H9 (cell line): Measurements from ENCODE around the gene ST3GAL6. TPM values are rescaled to one million over a fixed set of nuclear protein-coding genes. Genes with fewer than 3 reads are reported as not detected.
"Not testable (repeated sequence)": the region's sequence is repeated elsewhere in the genome, so short reads cannot be mapped to it uniquely, and the experiment has no call there.

Experiments used
- DNase-seq: peaks from one replicate; pipeline ENCODE4 v3.0.0-alpha.2; 2017
- H2AFZ ChIP-seq: one replicate; pipeline ENCODE4 v1.6.1; 2013; ENCODE audit warnings: mild to moderate bottlenecking, low read length, control low read depth, moderate library complexity
- H2AK5ac ChIP-seq: 2 replicates; pipeline ENCODE4 v1.6.1; 2013; ENCODE audit warnings: low read length, control low read depth, mixed read lengths; ENCODE audit not compliant: insufficient read length
- H2BK120ac ChIP-seq: one replicate; pipeline ENCODE4 v1.6.1; 2013; ENCODE audit warnings: low read depth, mild to moderate bottlenecking, low read length, control low read depth, inconsistent platforms; ENCODE audit not compliant: poor library complexity, severe bottlenecking
- H2BK12ac ChIP-seq: 2 replicates; pipeline ENCODE4 v1.6.1; 2013; ENCODE audit warnings: low read length, control low read depth, mixed read lengths, low read depth; ENCODE audit not compliant: insufficient read length
- H2BK15ac ChIP-seq: 2 replicates; pipeline ENCODE4 v1.6.1; 2013; ENCODE audit warnings: low read depth, low read length, control low read depth
- H2BK20ac ChIP-seq: one replicate; pipeline ENCODE4 v1.6.1; 2013; ENCODE audit warnings: low read depth, mild to moderate bottlenecking, low read length, control low read depth, inconsistent platforms; ENCODE audit not compliant: poor library complexity, severe bottlenecking
- H2BK5ac ChIP-seq: 2 replicates; pipeline ENCODE4 v1.6.1; 2013; ENCODE audit warnings: low read length, control low read depth, mixed read lengths; ENCODE audit not compliant: insufficient read length
- H3K14ac ChIP-seq: 2 replicates; pipeline ENCODE4 v1.6.1; 2013; ENCODE audit warnings: low read length, control low read depth; ENCODE audit not compliant: insufficient read depth
- H3K18ac ChIP-seq: 2 replicates; pipeline ENCODE4 v1.6.1; 2013; ENCODE audit warnings: low read depth, mild to moderate bottlenecking, mixed read lengths, low read length, control low read depth; ENCODE audit not compliant: insufficient read length
- H3K23ac ChIP-seq: 2 replicates; pipeline ENCODE4 v1.6.1; 2013; ENCODE audit warnings: low read length, control low read depth, mixed read lengths, low read depth; ENCODE audit not compliant: insufficient read length
- H3K23me2 ChIP-seq: 2 replicates; pipeline ENCODE4 v1.6.1; 2013; ENCODE audit warnings: low read depth, mild to moderate bottlenecking, mixed read lengths, low read length, control low read depth; ENCODE audit not compliant: insufficient read length, poor library complexity, severe bottlenecking
- H3K27ac ChIP-seq: 2 replicates; pipeline ENCODE4 v1.5.1; 2013; ENCODE audit warnings: low read length, control low read depth, mixed read lengths, low read depth; ENCODE audit not compliant: insufficient read length
- H3K27me3 ChIP-seq: 2 replicates; pipeline ENCODE4 v1.6.1; 2013; ENCODE audit warnings: low read length, control low read depth, inconsistent platforms; ENCODE audit not compliant: insufficient read depth
- H3K4ac ChIP-seq: 2 replicates; pipeline ENCODE4 v1.6.1; 2013; ENCODE audit warnings: low read depth, mild to moderate bottlenecking, control low read depth, inconsistent platforms, low read length, moderate library complexity
- H3K4me1 ChIP-seq: 2 replicates; pipeline ENCODE4 v1.6.1; 2013; ENCODE audit warnings: low read length, control low read depth, inconsistent platforms; ENCODE audit not compliant: insufficient read depth
- H3K4me2 ChIP-seq: 2 replicates; pipeline ENCODE4 v1.6.1; 2013; ENCODE audit warnings: low read length, control low read depth, mixed read lengths; ENCODE audit not compliant: insufficient read length, insufficient read depth
- H3K56ac ChIP-seq: 2 replicates; pipeline ENCODE4 v1.6.1; 2013; ENCODE audit warnings: low read depth, mild to moderate bottlenecking, mixed read lengths, low read length, control low read depth; ENCODE audit not compliant: insufficient read length
- H3K79me1 ChIP-seq: 2 replicates; pipeline ENCODE4 v1.6.1; 2013; ENCODE audit warnings: low read depth, mild to moderate bottlenecking, moderate library complexity, low read length, control low read depth, inconsistent platforms; ENCODE audit not compliant: insufficient read depth, poor library complexity, severe bottlenecking
- H3K79me2 ChIP-seq: 2 replicates; pipeline ENCODE4 v1.6.1; 2013; ENCODE audit warnings: low read length, control low read depth, inconsistent platforms; ENCODE audit not compliant: insufficient read depth
- H3K9ac ChIP-seq: 2 replicates; pipeline ENCODE4 v1.6.1; 2013; ENCODE audit warnings: low read length, control low read depth, mixed read lengths; ENCODE audit not compliant: insufficient read length; ENCODE audit errors: extremely low read depth
- H3K9me3 ChIP-seq: one replicate; pipeline ENCODE4 v1.6.1; 2013; ENCODE audit warnings: low read depth, low read length, inconsistent platforms; ENCODE audit not compliant: control insufficient read depth
- H3T11ph ChIP-seq: one replicate; pipeline ENCODE4 v1.6.1; 2013; ENCODE audit warnings: mild to moderate bottlenecking, low read length, control low read depth, inconsistent platforms
- H4K20me1 ChIP-seq: one replicate; pipeline ENCODE4 v1.6.1; 2013; ENCODE audit not compliant: control insufficient read depth, insufficient read length, insufficient read depth
- H4K5ac ChIP-seq: 2 replicates; pipeline ENCODE4 v1.6.1; 2013; ENCODE audit warnings: low read depth, mild to moderate bottlenecking, mixed read lengths, low read length, control low read depth; ENCODE audit not compliant: insufficient read length
- H4K8ac ChIP-seq: replicated peaks from 2 replicates; pipeline ENCODE4 v1.6.1; 2013; ENCODE audit warnings: low read length, control low read depth, mixed read lengths, low read depth; ENCODE audit not compliant: insufficient read length
- H4K91ac ChIP-seq: 2 replicates; pipeline ENCODE4 v1.6.1; 2013; ENCODE audit warnings: low read depth, mild to moderate bottlenecking, moderate library complexity, mixed read lengths, low read length, control low read depth; ENCODE audit not compliant: insufficient read length
- H3K27ac Mint-ChIP-seq, 3 experiments: 2 replicates in 2 of 3; 3 replicates in 1 of 3; pipeline ENCODE4 v1.8.0; 2020 to 2021; ENCODE audit warnings: mixed read lengths in 3 of 3, mild to moderate bottlenecking in 1 of 3, moderate library complexity in 1 of 3
- H3K27me3 Mint-ChIP-seq: 2 replicates; pipeline ENCODE4 v1.8.0; 2021; ENCODE audit warnings: low read depth, mild to moderate bottlenecking, moderate library complexity, mixed read lengths
- H3K36me3 Mint-ChIP-seq, 3 experiments: 2 replicates in 2 of 3; 3 replicates in 1 of 3; pipeline ENCODE4 v1.8.0; 2020 to 2021; ENCODE audit warnings: low read depth in 3 of 3, mixed read lengths in 3 of 3; ENCODE audit not compliant: insufficient read depth in 1 of 3
- H3K4me1 Mint-ChIP-seq, 2 experiments: 2 replicates each; pipeline ENCODE4 v1.8.0; 2020; ENCODE audit warnings: mixed read lengths in 2 of 2
- H3K4me3 Mint-ChIP-seq, 2 experiments: 2 replicates in 1 of 2; 3 replicates in 1 of 2; pipeline ENCODE4 v1.8.0; 2020 to 2021; ENCODE audit warnings: mild to moderate bottlenecking in 2 of 2, mixed read lengths in 2 of 2, moderate library complexity in 1 of 2
- H3K9me3 Mint-ChIP-seq, 2 experiments: 2 replicates in 1 of 2; 3 replicates in 1 of 2; pipeline ENCODE4 v1.8.0; 2020; ENCODE audit warnings: mild to moderate bottlenecking in 2 of 2, mixed read lengths in 2 of 2, moderate library complexity in 1 of 2
- CTCF ChIP-seq: fragments of 200-600 bp; sonication (generic); conservative IDR thresholded peaks from 3 replicates; pipeline ENCODE4 v1.8.0; 2021; ENCODE audit warnings: antibody characterized with exemption, mild to moderate bottlenecking
- WGBS: extraction: QIAGEN DNeasy Blood & Tissue Kit; methylation state at CpG from one replicate; pipeline ENCODE4 v1.1.7; 2013; ENCODE audit warnings: missing lambda C conversion rate, low lambda C conversion rate, mixed read lengths; ENCODE audit not compliant: insufficient read length; ENCODE audit errors: extremely low coverage; 5-methylcytosine and 5-hydroxymethylcytosine counted together
- total RNA-seq: library from RNA; stranded (reverse); gene quantifications from 2 replicates; pipeline ENCODE4 v1.2.1, GENCODE V29; 2021

ST3GAL6 gene
- total RNA-seq, 1 experiment from 2014 or later: 6.4 TPM

- DNase-seq: no peak
- H2BK15ac ChIP-seq: no peak overlapping the region
- H3K9me3 Mint-ChIP-seq: peaks cover 32 to 40% of the 10 kb centered on the region in 2 experiments
- H3K14ac ChIP-seq: no peak overlapping the region
- H4K5ac ChIP-seq: no peak overlapping the region
- H3K27ac ChIP-seq: no peak overlapping the region
- H2BK120ac ChIP-seq: no peak overlapping the region
- no peak overlapping the region for H3T11ph ChIP-seq
- peaks cover 24 to 49% (median 37%) of the 10 kb centered on the region in 3 experiments for H3K36me3 Mint-ChIP-seq
- H3K9me3 ChIP-seq: no peaks in the 10 kb centered on the region
- no peaks in the 10 kb centered on the region for H3K4me1 ChIP-seq
- H2BK5ac ChIP-seq: no peak overlapping the region
- no peak overlapping the region for H2AK5ac ChIP-seq
- no peaks in the 10 kb centered on the region for H3K79me1 ChIP-seq
- no peak for TF ChIP-seq CTCF
- no peaks in the 10 kb centered on the region for H3K23me2 ChIP-seq
- WGBS: no CpG with 5 or more reads among the region's 1 CpG
- 0 out of 2 replicates have a peak, but pooled peaks cover 2% of the 10 kb centered on the region for H3K79me2 ChIP-seq
- no peak overlapping the region for H3K9ac ChIP-seq
- H2BK20ac ChIP-seq: no peak overlapping the region
- no peaks in the 10 kb centered on the region for H4K20me1 ChIP-seq
- no peak overlapping the region for H3K23ac ChIP-seq
- H3K27me3 Mint-ChIP-seq: no peaks in the 10 kb centered on the region
- no peak overlapping the region for H3K4ac ChIP-seq
- H3K27me3 ChIP-seq: no peaks in the 10 kb centered on the region
- no peak overlapping the region for H3K18ac ChIP-seq
- H3K4me1 Mint-ChIP-seq: no peaks in the 10 kb centered on the region
- no peak overlapping the region for H4K91ac ChIP-seq
- no peak overlapping the region for H3K27ac Mint-ChIP-seq
- no peak overlapping the region for H4K8ac ChIP-seq
- H2BK12ac ChIP-seq: no peak overlapping the region
- no peak overlapping the region for H2AFZ ChIP-seq
- H3K4me2 ChIP-seq: no peak overlapping the region
- H3K56ac ChIP-seq: no peak overlapping the region
- H3K4me3 Mint-ChIP-seq: no peak overlapping the region
These were observed 66.2 kb downstream of the ST3GAL6 start for GRCh38 chr3:98829246-98829832.

- H3K18ac ChIP-seq, H2BK15ac ChIP-seq, H3K56ac ChIP-seq, H3K9me3 ChIP-seq, H2AFZ ChIP-seq, H2BK12ac ChIP-seq, H4K8ac ChIP-seq, H2BK5ac ChIP-seq, H3K27me3 ChIP-seq, H3K23ac ChIP-seq, H3K4me1 ChIP-seq, H4K5ac ChIP-seq, H3K4me3 Mint-ChIP-seq, H3K14ac ChIP-seq, H3K4me1 Mint-ChIP-seq, H3K9ac ChIP-seq, H3K4me2 ChIP-seq, H3K27ac Mint-ChIP-seq, H4K20me1 ChIP-seq, H3K79me2 ChIP-seq, H3K27me3 Mint-ChIP-seq, H2AK5ac ChIP-seq, H3K4ac ChIP-seq, H3K79me1 ChIP-seq, H3T11ph ChIP-seq, H3K27ac ChIP-seq, H2BK20ac ChIP-seq, H4K91ac ChIP-seq, H2BK120ac ChIP-seq, H3K23me2 ChIP-seq, DNase-seq: not testable (repeated sequence)
- Mint-ChIP-seq H3K9me3 (peaks cover 32 to 40% of the 10 kb centered on the region in 2 experiments), H3K36me3 (peaks cover 24 to 45% (median 38%) of the 10 kb centered on the region in 3 experiments)
- WGBS: no CpG with 5 or more reads among the region's 5 CpGs
These were observed 67.9 kb downstream of the ST3GAL6 start for GRCh38 chr3:98831060-98831459.
